GM21619 (cell line): ENCODE data around the gene ANGEL1.

ENCODE experiments used
- ATAC-seq: cut with Tn5 transposase; IDR thresholded peaks from one replicate; pipeline ENCODE4 v1.9.1; 2021; ENCODE audit not compliant: unreplicated experiment

Gene ANGEL1, protein sequence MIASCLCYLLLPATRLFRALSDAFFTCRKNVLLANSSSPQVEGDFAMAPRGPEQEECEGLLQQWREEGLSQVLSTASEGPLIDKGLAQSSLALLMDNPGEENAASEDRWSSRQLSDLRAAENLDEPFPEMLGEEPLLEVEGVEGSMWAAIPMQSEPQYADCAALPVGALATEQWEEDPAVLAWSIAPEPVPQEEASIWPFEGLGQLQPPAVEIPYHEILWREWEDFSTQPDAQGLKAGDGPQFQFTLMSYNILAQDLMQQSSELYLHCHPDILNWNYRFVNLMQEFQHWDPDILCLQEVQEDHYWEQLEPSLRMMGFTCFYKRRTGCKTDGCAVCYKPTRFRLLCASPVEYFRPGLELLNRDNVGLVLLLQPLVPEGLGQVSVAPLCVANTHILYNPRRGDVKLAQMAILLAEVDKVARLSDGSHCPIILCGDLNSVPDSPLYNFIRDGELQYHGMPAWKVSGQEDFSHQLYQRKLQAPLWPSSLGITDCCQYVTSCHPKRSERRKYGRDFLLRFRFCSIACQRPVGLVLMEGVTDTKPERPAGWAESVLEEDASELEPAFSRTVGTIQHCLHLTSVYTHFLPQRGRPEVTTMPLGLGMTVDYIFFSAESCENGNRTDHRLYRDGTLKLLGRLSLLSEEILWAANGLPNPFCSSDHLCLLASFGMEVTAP

DNA sequence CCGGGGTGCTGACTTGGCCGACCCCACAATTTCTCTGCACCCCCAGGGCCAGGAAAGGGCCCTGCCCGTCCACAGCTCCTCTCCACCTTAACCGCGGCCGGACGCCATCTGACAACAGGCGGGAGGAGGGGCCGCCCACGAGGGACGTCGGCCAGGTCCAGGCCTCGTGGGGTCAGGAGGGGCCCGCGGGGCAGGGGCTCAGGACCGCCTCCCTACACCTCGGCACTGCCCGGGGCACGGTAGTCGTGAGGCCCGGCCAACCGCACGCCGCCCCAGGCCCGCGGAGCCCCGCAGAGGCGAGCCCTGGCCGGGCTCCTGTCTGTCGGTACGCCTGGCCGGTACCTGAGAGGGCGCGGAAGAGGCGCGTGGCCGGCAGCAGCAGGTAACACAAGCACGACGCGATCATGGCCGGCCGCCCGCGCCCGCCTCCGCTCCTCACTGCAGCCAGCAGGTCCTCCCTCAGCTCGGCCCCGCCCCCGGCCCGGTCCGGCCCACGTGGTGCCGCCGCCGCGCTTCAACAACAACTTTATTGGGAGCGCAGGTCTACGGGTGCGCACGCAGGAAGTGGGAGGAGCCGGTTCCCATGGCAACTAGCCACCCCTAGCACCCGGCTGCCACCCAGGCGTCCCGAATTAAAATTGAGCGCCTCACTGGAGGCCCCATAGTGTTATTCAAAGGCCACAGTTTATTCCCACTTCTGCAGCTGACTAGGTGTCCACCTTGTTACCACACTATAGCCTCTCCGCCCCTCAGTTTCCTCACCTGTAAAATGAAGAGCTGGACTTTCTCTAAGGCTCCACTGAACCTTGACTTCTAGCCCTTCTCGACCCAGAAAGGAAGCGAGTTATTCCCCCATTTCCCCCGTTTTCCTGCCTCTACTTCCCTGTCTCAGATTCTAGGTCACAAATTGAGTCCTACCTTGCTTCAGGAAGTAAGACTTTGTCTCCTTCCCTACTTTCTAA, at the start of gene ANGEL1:
ANGEL1 (minus strand) TSS at position 461 of the 962 bp plus-strand sequence; CDS start at position 406, 55 bp downstream.
- peak; percentile 86 for ATAC-seq

DNA sequence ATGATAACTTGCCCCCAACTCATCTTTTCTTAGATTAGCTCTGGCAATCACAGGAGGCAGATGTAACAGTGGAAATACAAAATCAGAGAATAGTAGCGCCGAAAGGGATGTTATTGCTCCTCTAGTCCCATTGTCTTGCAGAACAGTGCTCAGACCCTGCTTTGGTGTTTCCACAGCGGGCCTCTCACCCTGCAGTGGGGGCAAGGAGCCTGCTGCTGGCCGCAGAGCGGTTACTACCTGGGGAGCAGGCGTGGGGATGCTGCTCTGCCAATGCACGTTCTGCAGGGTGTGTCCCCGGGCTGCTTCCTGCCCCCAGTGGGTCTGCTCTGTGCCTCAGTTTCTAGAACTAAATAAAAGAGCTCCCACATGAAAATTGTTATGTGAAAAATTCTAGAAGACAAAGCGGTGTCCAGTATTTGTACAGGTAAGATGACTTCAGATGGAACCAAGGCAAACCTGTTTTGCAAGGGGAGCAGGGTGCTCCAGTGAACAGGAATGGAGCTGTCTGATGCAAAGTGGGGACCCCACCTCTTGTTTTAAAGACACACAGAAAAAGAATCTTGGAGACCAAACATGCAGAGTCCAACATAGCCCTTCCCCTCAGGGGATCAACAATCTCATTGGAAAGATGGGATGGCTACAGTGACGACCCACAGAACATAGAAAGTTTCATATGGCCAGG, 49.0 kb upstream of the ANGEL1 start:
- ATAC-seq: no peak

DNA sequence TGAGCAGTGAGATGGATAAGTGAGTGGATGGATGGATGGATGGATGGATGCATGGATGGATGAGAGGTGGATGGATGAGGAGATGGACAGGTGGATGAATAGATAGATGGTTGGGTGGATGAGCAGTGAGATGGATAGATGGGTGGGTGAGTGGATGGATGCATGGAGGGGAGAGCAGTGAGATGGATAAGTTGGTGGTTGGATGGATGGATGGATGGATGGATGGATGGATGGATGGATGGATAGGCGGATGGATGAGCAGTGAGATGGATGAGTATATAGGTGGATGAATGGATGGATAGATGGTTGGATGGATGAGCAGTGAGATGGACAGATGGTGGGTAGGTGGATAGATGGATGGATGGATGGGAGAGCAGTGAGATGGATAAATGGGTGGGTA, 44.1 kb upstream of the ANGEL1 start:
- no peak for ATAC-seq

DNA sequence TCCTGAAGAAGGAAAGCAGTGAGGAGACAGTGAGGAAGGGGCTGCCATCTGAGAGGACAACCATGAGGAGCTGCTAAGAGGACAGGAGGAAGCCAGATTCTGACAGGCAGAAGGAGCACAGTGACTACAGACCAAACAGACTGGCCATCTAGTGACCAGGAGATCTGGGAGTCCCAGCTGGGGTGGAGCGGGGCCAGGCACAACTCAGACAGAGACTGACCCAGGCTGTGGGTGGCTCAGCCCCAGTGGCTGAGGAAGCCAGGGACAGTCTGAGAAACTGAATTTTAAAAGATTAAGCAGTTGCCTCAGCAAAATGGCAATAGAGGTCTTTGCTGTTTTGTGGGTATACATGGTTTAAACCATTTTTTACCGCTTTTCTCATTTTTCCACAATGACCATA, 42.4 kb upstream of the ANGEL1 start:
- ATAC-seq: no peak

DNA sequence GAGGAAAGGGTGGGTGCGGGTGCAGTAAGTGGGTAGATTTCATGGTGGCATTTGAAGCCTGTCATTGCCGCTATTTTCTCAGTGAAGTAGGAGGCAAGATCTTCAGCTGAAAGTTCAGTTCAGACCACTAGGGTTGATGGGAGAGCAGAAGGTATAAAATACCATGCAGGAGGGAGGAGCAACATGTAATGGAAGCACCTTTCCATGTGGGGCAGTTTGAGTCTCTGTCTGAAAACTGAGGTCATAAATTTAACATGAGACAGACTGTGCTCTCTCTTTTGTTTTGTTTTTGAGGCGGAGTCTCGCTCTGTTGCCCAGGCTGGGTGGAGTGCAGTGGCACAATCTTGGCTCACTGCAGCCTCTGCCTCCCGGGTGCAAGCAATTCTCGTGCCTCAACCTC, 36.2 kb upstream of the ANGEL1 start:
- ATAC-seq: no peak

DNA sequence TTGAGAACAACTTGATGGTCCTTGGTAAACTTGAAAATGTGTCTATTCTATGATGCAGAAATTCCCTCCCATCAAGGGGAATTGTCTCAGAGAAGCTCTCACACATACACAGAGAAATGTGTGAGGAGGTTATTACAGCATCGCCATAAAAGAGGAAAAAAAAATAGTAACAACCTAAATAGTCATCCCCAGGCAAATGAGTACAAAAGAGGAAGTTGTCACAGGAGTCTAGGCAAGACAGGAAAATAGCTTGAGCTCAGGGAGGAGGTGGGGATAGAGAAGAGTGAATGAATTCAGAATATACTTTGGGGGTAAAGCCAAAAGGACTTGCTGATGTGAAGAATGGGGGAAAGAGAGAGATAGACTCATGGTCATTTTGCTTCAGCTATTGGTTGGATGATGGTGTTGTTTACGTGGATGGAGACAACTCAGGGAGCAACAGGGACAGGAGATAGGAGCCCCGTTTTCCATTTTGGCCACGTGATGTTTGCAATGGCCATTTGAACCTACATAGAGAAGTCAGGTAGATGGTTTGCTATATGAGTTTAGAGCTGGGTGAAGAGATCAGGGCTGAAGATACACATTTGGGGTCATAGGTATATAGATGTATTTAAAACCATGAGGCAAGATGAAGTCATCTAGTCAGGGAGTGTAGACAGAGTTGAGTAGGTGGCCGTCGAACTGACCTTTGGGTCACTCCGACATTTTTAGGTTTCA, 33.8 kb upstream of the ANGEL1 start:
- ATAC-seq: no peak

DNA sequence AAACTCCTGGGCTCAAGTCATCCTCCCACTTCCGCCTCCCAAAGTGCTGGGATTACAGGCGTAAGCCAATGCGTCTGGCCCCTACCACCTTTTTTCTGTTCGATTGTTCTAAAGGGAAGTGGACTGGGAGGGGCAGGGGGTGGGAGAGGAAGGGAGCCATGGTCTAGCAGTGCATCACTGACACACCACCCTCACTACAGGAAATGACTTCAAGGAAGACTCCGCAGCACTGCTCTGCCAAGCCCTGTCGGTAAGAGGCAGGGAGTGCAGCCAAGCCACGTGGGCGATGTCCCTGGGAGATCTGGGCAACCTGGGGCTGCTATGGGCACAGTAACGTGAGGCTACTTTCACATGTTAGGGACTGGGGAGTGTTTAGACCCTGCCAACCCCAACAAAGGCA, 31.5 kb upstream of the ANGEL1 start:
- ATAC-seq: no peak

DNA sequence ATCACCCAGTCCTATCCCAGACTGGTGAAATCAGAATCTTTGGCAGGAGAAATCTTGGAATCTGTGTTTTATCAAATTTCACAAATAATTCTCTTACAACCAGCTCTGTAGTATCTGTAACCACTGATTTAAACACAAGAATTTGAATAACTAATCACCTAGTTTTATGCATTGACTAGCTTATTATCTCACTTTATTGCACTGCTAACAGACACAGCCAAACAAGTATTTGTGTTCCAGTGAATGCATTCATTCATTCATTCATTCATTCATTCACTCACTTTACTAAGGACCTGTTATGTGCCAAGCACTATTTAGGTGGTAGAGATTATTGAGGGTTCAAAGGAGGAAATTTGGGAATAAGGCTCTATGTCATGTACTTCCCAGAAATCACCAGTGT, 29.7 kb upstream of the ANGEL1 start:
- ATAC-seq: no peak

DNA sequence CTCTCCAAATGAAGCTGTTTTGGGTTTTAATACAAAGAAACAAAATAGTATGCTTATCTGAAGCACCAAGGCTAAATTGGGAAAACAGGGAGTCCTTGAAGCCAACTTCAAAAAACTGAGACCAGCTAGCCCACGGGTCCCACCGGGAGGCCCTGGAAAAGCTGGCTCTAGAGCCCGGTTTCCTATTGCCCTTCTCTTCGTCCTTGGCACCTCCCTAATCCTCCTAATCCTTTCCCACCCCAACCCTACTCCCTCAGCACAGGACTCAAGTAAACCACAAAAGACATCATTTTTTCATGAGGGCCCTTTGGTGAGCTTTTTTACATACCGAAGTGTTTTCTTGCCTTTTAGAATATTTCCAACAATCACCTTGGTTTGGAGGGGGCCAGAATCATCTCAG, 24.8 kb upstream of the ANGEL1 start:
- no peak for ATAC-seq

DNA sequence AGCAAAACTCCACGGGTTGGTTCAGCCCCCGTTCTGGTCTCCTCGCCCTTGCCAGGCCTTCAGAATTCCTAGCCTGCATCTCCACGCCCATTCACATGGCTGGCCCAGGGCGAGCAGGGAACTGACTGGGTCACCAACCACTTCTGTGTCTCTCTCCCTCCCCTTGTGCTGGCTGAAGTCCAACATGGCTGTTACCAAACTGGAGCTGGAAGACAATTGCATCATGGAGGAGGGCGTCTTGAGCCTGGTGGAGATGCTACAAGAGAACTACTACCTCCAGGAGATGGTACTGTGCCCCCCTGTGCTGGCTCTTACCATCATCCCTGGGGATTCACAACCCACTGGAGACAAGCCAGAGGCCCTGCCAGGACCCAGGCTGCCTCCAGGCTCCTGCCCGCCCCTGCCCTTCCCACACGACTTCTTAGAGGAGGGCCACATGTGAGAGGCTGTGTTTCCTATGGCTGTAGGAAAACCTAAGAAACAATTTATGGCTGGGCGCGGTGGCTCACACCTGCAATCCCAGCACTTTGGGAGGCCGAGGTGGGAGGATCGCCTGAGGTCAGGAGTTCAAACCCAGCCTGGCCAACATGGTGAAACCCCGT, 23.4 kb upstream of the ANGEL1 start:
- ATAC-seq: no peak

DNA sequence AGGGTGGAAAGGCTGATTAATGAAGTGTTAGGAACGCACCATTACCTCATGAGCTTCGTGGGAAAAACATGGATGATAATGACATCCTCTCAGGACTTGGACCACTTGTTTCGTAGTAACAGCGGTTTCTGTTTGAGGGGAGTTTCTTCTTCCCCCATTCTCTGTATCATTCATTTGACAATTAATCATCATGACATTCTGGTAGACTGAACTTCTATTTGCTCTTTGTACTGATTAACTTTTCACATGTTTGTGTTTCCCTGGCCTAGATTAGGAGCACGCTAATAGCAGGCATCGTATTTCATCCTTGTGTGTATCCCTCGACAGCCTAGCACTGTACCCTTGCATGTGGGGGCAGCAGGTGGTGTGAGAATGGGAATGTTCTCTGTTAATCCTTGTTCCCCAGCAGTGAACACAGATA, 21.6 kb upstream of the ANGEL1 start:
- no peak for ATAC-seq

DNA sequence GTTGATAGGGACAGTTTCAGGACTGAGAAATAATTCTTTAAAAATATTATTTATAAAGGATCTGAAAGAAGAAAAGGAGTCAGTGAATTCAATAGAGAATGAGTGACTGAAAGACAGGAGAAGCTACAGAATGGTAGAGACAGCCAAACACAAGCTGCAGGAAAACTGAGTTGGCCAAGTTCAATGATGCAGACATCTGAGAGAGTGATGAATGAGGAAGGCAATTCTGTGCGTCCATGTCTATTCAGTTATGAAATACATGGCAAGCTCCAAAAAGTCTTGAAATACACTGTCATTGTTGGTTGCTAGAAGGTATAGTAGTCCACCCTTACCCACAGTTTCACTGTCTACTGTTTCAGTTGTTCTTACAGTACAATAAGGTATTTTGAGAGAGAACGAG, 20.3 kb upstream of the ANGEL1 start:
- ATAC-seq: no peak

DNA sequence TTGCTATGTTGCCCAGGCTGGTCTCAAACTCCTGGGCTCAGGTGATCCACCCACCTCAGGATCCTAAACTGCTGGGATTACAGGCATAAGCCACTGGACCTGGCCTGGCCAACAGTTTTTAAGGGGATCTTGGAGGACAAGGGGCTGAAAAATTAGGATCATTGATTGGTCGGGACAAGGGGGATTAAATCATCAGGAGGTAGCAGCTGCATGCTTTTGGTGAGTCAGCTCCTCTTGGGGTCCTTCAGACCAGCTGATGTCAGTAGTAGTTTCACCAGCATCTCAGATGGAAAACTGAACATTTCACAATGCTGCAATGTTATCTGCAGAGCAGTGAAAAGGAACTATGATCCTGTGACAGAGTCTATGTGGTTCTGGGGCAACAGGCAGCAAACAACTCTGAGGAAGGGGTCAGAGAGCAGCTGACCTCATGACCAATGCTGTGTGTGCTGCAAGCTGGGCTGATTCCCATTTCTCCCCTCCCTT, 19.9 kb upstream of the ANGEL1 start:
- ATAC-seq: no peak

DNA sequence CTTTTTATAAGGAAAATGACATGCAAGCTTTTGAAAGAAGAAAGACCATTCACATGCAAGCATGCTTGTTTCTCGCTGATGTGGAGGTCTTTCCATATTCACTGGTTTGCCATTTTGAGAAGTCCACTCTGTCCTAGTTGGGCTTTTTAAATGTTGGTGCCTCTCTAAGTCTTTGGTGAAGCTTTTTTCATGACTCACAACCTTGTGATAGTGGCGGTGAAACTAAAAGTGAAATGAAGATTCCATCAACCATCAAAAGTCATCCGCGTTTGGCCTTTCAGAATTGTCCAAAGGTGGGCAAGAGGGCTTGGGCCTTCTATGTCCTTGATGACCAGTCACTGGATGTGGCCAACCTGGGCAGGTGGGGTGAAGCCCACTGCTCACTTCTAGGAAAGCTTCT, 17.9 kb upstream of the ANGEL1 start:
- no peak for ATAC-seq

DNA sequence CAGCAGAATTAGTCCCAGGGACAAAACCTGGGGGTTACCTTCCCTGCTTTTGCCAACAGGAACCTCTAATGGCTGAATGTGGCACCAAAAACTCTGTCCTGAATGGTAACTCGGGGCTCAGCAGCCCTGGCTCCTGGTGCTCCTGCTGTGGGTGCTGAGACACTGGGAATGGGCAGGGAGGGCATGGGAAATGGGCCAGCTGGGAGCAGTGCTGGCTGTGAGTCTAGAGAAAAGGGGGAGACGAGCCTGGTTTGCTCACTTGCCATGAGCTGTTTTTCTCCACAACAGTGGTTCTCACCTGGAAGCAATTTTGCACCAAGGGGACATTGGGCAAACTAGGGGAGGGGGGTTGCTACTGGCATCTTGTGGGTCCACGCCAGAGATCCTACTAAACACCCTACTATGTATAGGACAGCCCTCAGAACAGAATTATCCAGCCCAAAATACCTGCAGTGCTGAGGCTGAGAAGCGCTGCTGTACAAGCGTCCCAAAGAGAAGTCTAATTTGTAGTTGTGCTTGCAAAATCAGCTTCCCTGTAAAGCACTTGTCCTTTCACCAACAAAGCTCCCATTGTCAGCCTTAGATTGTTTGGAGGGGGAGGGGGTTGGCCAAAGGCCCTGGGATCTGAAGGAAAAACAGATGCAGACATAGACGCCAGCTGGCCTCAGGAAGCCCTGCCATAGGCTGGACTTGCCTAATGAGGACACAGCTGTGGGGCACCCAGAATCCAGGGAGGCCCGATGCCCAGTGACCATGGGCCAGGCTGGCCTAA, 17.2 kb upstream of the ANGEL1 start:
- ATAC-seq: no peak

DNA sequence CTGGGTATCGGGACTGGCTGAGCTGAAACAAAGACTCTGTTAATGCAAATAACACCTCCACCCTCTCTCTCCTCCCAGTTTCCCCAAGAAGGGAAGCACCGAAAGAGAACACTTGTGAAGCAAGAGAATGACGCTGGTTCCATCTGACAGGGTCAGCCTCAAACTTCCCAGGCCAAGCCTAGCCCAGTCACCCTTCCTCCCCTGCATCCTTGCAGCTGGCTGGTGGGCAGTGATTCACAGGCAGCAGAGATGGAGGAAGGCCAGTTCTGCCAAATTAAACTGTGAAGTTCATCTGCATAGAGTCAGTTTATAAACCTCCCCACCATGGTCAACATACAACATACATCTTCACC, 16.3 kb upstream of the ANGEL1 start:
- ATAC-seq: no peak

DNA sequence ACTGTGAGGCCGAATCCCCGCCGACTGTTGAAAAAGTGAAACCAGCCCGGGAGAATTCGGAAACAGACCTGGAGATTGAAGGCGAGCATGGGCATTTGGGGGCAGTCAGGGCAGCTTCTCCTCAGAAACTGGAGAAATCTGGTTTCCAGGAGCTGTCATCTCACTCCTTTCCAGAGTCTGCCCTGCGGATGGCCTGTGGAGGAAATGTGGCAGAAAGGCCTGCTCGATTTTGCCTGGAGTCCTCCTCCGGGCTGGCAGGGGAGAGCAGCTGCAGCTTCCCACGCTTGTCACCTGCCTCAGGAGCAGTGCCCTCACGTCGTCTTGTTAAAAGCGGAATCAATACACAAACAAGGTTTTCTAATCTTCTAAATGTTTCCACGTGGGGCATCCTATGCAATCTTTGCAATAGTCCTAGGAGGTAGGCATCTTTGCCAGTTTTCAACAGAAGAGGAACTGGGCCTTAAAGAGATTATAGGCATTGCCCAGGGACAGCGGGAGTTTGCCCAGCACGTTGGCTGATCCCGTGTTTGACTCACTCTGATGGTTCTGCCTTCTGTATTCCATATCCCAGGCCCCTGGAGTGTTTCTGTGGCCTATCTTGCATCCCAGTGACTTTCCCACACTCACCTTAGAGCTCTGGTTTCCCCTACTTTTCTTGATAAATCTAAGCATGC, 15.8 kb upstream of the ANGEL1 start:
- no peak for ATAC-seq

DNA sequence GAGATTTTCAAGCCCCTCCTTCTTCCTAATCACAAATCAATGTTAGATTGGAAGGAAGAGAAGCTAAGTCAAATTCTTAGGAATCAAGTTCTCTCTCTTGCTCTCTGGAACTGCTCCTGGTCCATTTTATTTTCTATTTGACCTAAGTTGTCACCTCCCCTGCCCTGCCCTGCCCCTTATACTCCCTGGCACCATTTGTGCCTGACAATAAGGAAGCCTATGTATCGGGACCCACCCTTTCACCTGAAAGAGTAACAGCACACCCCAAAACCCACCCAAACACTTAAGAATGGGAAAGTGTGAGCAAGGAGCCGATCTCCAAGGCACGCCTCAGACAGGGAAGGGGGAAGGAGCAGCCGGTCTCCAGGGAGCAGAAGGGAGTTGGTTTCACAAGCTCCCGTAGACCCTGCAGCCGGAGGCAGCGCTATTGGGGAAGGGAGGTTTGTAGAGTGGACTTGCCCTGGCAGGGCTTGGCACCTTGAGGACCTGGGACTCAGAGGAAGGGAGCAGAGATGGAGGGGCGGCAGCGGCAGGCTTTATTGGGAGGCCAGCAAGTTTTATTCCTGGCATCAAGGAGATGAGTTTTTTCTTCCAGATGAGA, 15.1 kb upstream of the ANGEL1 start:
- no peak for ATAC-seq
